NCI-H2107 treated with DMSO at 0.1 percent for 48 hours (cell line): Measurements from ENCODE around the gene C1R.
"Not testable (repeated sequence)": the region's sequence is repeated elsewhere in the genome, so short reads cannot be mapped to it uniquely, and the experiment has no call there.

Source experiments
- DNase-seq: peaks from one replicate; lab custom pipeline; 2025; ENCODE audit not compliant: unreplicated experiment; lab: John Stamatoyannopoulos, UW

The C1R gene

DNA sequence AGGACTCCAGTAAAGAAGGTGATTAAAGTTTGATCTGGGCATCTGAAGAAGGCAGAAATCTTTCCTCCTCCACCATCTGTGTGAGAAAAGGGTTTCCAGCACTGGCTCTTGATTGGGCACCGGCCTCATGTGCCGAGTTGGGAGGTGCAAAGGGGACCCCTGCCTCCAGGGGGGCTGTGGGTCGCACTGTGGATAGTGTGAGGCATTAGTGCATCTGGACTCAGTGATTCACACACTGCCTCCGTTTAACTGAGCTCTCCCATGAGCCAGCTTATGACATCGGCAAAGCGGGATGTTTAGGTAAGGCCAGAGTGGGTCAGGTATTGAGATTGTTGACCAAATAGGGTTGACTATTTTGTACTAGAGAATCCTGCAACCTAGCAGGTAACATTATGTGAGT lies 22.9 kb downstream of the C1R start:
- no peak for DNase-seq

DNA sequence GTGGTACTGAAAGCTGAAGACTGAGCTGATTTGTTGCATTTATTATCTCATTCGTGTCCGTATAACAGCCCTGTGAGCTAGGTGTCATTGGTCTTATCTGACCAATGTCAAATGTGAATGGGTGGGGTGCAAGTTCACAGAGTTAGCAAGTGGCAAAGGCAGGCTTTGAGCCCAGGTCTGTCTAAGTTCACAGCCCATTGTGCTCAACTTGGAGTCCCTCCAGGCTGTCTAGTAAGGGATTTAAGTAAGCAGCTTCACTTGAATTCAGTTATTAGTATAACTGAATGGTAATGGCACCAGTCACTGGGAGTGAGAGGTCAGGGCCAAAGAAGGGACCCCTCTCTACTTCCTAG lies 23.3 kb downstream of the C1R start:
- no peak for DNase-seq

DNA sequence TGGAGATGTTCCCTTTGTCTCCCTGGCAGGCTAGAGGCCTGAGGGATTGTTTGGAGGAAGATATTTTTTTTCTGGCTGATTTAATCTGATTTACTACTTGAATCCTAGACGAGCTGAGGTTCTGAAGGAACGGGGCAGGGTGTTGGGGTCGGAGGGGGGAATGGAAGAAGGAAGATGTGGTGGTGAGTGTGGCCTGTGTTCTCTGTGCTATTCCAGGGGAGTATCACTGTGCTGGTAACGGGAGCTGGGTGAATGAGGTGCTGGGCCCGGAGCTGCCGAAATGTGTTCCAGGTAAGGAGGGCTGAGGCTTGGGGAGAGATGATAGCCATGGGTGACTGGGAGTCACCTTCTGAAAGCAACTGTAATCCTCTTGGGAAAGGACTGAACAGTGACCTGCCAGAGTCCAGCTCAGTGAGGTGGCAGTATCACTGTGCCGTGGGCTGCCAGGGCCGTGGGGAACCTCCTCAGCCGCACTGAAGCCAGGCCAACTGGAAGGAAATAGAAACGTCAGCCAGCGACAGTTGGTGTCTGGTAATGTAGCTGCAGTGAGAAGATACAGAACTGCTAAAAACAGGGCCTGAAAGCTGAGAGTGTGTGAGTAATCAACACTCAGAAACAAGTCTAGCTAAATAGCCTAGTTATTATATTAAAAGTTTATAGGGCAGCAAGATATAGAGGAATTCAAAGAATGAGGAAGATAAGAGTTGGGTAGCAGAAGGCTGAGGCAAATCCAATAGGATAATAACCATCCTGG lies 23.8 kb downstream of the C1R start:
- DNase-seq, result no peak

DNA sequence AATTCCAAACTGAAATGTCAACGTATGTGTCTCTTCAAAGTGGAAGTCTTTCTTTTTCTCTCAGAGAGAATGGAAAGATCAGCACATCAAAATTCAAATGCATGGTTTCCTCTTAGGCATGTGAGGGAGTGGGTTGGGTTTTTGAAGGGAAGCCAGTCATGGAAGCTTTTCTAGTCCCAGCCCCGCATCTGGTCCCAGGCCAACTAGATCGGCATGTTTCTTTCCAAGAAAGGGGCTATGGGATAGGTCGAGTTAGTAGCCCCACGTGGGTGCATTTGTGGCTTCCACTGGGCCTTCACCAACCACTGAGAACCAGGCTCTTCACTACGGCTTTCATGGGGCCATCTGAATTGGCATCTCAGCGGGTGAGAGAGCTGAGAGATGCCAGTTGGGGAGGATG lies 25.1 kb downstream of the C1R start:
- DNase-seq, result no peak

DNA sequence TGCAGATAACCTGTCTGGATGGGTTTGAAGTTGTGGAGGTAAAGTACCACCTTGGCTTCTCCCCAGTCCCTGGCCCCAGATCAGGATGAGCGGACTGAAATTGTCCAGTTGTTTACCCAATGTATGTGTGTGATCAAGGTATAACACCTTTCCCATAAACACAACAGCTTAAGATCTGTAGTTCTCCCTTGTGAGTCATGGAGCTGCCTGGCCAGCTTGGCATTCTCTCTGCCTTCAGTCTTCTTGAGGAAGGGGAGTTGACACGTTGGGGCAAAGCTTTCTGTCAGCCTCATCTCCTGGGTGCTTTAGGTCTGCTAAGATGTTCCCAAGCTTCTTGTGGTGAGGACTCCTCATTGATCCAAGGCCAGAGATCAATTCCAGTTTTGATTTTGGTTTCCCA lies 25.6 kb downstream of the C1R start:
- DNase-seq, result no peak

DNA sequence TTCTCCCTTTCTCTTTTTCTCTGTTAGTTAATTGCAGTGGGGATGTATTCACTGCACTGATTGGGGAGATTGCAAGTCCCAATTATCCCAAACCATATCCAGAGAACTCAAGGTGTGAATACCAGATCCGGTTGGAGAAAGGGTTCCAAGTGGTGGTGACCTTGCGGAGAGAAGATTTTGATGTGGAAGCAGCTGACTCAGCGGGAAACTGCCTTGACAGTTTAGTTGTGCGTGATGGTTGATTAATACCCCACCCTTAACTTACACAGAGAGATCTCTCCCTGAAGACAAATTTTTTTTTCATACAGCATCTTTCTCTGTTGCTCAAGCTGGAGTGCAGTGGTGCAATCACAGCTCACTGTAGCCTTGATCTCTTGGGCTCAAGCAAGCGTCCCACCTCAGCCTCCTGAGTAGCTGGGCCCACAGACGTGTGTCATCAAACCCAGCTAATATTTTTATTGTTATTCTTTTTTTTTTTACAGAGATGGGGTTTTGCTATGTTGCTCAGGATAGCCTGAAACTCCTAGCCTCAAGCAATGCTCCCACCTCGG lies 27.1 kb downstream of the C1R start:
- DNase-seq, result no peak

DNA sequence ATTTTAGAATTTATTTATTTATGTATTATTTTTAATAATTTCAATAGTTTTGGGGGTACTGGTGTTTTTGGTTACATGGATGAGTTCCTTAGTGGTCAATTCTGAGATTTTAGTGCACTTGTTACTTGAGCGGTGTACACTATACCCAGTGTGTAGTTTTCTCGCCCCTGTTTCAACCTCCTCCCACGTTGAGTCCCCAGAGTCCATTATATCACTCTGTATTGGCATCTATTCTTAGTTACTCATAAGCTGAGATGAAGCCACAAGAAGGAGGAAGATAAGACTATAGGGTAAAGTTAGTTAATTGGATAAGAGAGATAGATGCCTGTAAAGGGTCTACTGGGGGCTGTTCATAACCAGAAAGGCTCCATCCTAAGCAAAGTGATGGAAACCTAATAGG lies 27.7 kb downstream of the C1R start:
- no peak for DNase-seq

DNA sequence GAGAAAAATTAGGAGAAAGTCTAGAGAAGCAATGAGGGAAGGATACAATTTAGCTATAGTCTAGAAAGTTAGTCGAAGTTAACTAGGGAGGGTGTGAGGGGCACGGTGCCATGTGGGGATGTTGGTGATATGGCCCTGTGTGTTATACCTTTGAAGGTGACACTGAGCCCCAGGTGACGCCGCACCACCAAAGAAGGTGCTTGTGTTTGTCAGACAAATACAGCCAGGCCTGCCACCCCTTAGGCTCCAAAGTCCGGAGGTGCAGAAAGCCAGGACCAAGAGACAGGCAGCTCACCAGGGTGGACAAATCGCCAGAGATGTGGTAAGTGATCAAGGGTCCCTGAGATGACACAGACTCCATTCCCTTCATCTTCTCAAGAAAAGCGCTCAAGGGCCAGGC lies 30.6 kb downstream of the C1R start:
- no peak for DNase-seq

DNA sequence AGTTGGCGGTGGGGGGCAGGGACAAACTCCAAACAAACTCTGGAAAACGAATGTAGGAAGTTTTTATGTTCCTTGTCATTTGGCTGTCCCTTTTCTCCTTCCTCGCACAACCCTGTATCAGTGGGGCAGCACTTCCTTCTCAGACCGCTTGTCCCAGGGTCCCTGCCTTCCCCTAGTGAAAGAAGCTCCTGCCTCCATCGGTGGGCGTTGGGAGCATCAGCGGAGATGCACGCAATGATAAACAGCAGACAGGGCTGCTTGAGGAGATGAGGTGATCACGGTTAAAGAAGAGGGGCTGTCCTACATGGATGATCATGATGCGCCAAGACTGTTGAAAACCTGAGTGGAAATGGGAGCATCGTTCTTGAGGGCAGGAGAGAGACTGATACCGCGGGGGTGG lies 31.1 kb downstream of the C1R start:
- DNase-seq, result no peak

DNA sequence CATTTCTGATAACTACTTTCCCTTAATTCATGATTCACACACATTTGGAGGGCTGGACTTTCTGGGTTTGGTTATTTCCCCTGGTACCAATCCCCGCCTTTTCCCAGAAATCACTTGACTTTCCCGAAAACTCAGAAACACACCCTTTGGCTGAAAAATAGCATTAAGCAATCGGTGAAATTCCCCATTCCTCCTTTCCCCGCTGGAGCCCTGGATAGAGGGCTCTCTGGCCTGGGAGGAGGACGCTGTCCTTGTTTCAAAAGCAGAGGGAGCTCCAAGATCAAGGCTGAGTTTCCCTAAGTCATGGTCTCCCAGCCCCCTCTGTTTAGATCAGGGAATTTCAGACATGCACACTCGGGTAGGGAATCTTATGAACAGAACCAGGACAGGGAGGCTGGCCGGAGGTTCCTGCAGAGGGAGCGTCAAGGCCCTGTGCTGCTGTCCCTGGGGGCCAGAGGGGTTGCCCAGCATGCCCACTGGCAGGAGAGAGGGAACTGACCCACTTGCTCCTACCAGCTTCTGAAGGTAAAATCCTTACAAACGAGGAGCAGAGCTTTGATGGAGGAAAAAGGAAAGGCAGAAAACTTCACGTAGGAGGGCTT lies 31.8 kb downstream of the C1R start, which contains the start of gene C1S:
Gene C1S (plus strand): TSS at position 366 of the 602 bp plus-strand sequence. CDS start 1,195 bp downstream, outside the sequence.
- DNase-seq, result no peak

DNA sequence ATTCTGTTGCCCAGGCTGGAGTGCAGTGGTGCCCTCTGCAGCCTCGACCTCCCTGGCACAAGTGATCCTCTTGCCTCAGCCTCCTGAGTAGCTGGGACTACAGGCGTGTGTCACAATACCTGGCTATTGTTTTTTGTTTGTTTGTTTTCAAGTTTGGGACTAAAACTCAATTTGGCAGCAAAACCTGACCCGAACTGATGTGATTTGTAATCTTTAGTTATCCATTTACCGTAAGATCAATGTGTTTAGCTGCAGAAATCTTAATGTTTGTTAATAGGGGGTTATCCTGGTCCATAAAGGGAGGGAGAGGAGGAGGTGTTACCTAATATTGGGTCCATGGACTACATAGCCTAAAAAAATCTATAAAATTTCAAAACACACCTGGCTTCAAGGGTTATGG lies 32.5 kb downstream of the C1R start:
- DNase-seq, result no peak

DNA sequence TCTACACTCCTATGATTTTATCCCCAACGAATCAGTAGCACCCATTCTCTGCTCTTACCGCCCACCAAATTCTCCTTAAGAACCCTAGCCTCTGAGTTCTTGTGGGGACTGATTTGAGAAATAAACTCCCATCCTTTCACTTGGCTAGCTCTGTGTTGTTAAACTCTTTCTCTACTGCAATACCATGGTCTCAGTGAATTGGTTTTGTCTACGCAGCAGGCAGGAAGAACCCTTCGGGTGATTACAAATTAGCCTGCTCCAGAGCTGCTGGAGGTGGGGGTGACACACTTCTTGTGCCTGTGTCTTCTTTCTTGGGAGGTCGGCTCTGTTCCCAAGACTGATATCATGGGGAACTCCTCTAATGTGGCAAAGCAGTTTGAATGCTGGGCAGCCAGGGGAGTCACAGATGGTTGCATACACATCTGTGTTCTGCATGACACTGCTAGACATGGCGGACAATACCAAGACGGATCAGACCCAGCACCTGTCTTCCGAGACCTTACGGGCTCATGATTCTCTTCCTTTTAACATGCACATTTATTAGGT lies 33.3 kb downstream of the C1R start:
- no peak for DNase-seq

DNA sequence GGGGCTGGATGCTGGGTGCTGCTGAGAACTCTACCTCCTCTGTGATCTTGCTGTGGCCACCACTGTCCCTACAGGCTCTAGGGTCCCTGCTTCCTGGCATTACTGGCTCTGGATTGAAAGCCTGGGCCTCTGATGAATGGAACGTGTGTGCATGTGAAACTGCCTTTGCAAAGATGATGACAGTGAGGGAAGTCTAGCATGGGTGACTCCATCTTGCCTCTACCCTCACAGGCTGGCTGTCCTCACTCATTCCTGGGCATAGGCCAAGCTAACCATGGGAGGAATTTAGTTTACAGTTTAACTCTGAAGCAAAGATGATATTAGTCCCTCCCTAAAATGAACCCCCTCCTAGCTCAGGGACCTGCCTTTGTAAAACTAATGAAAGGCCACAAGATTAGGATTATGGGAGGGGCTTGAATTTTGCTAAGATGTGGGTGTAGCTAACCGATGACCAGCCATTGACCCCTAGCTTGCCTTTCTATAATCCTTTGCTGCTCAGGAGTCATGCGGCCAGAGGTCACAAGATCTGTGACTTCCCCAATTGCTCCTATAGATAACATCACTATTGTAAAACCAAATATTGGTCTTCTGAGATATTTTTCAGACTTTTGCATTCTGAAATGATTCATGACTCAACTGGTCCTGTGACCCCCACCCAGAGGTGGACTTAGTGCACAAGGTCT lies 33.9 kb downstream of the C1R start:
- no peak for DNase-seq

DNA sequence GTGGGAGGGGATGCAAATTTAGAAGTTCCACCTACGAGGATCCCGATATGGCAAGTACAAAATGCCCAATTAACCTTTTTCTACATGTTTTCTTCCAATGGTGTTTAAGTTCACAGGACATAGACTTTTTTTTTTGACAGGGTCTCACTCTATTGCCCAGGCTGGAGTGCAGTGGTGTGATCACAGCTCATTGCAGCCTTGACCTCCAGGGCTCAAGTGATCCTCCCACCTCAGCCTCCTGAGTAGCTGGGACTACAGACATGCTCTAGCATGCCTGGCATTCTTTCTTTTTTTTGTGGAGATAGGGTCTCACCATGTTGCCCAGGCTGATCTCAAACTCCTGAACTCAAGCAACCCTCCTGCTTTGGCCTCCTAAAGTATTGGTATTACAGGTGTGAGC lies 36.5 kb downstream of the C1R start:
- DNase-seq, result not testable (repeated sequence)

DNA sequence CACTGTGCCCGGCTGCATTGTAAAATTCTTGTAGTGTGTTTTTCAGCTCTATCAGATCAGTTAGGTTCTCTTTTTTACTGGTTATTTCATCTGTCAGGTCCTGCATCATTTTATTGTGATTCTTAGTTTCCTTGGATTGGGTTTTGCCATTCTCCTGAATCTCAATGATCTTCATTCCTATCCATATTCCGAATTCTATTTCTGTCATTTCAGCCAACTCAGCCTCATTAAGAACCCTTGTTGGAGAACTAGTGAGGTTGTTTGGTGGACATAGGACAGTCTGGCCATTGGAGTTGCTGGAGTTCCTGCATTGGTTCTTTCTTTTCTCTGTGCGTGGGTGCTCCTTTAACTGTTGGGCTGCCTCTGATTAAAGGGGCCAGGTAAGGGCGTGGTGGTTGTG lies 37.3 kb downstream of the C1R start:
- DNase-seq, result no peak

DNA sequence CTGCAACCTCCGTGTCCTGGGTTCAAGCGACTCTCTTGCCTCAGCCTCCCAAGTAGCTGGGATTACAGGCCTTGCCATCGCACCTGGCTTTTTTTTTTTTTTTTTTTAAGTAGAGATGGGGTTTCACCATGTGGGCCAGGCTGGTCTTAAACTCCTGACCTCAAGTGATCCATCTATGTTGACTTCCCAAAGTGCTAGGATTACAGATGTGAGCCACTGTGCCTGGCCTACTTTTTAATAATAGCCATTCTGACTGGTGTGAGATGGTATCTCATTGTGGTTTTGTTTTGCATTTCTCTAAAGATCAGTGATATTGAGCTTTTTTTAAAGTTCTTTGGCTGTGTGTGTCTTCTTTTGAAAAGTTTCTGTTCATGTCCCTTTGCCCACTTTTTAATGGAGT lies 42.3 kb downstream of the C1R start:
- DNase-seq, result not testable (repeated sequence)

DNA sequence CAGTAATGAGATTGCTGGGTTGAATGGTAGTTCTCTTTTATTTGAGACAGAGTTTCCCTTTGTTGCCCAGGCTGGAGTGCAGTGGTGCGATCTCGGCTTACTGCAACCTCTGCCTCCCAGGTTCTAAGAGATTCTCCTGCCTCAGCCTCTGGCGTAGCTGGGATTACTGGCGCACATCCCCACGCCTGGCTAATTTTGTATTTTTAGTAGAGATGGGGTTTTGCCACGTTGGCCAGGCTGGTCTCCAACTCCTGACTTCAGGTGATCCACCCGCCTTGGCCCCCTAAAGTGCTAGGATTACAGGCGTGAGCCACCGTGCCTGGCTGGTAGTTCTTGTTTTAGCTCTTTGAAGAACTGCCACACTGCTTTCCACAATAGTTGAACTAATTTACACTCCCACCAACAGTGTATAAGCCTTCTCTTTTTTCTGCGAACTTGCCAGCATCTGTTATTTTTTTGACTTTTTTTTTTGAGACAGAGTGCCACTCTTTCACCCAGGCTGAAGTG lies 42.7 kb downstream of the C1R start:
- DNase-seq, result not testable (repeated sequence)

DNA sequence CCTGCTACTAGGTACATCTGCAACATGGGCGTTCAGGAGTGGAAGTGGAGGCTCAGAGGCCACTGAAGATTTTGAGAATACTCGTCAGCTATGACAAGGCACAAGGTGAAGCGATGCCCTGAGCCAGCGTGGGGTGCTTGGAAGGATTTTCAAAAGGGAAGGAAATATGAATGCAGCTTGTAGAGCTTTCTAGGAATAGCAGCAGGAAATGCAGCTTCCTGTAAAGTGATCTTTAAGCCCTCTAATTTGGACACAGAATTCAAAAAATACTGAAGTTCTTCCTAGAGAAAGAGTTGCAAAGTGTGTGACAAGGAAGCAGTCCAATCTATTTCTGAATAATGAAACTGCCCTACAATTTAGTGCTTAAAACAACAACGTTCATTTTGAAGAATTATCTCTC lies 44.9 kb downstream of the C1R start:
- no peak for DNase-seq

DNA sequence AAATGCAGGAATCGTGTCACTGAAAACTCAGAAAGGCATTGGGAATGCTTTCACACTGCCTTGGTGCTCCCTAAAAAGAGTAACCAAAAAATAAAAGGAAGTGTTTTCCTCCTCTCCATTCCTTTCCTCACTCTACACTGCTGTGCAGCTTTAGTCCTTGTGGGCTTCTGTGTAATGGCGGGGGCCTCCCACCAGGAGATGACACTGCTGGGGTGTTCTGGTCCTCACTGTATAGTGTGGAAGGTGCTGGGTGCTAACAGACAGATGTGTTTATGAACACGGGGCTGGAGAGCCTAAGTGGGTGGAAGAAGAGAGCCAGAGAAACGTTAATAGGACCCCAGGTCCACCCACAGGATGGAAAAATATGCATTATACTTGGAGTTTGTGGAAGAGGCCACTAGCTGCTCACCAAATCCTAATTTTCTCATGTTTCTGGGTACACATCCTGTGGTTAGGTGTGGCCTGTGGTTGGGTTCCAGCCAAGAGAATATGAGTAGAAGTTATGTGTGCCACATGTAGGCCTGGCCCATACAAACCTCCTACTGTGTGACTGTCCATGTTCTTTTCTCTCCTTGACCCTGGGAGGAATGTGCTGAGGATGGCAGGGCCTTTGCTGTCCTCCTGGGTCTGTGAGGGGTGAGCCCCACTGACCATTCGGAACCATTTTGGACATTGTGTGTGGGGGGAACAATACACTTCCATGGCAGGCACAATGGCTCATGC lies 45.7 kb downstream of the C1R start:
- no peak for DNase-seq

DNA sequence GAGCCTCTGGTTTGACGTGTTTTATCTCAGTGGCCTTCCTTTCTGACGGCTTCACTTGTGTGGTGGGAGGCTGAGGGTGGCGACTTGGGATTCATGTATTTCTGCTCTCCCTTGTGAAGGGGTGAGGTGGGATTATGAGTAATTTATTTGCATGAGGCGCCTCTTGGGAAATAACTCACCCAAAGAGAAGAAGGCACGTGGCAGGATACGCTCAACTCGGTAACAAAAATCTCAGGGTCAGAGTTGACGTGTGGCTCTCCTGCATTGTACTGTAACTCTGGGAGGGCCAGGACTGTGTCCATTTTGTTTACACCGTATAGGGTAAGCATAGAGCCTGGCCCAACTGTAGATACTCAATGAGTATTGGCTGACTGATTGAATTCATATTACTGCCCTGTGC lies 46.3 kb downstream of the C1R start:
- DNase-seq, result no peak

DNA sequence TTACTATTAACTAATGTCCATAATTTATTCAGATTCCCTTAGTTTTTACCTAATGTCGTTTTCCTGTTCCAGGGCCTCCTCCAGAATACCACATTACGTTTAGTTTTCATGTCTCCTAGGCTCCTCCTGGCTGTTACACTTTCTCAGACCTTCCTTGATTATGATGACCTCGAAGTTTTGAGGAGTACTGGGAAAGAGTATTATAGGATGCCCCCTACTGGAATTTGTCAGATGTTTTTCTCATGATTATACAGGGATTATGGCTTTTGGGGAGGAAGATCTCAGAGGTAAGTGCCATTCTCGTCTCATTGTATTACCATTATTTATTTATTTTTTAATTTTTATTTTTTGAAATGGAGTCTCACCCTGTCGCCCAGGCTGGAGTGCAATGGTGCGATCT lies 49.4 kb downstream of the C1R start:
- DNase-seq, result peak; percentile 7
